Omental fat pad (tissue), 4 donors: ENCODE data around the gene NXPE1. TPM values are rescaled to one million over a fixed set of nuclear protein-coding genes. Genes with fewer than 3 reads are reported as not detected.
"Not testable (repeated sequence)": the region's sequence is repeated elsewhere in the genome, so short reads cannot be mapped to it uniquely, and the experiment has no call there.

Experiments used
- ATAC-seq: fragments of 150-250 bp; one replicate; pipeline ENCODE4 v1.9.1; 2016; ENCODE audit warnings: mild to moderate bottlenecking, moderate library complexity; ENCODE audit not compliant: low FRiP score
- DNase-seq: peaks from one replicate; pipeline ENCODE4 v3.0.0-alpha.2; 2019; ENCODE audit warnings: low spot score
- total RNA-seq, 4 donors: library from RNA; depleted of rRNA; stranded (reverse); fragments of >200 nt; gene quantifications; one replicate each; pipeline ENCODE4 v1.1.0, GENCODE V29; 2016
- TF ChIP-seq, protein P1 (sequence below), 3 donors: fragments of 450-650 bp; IDR thresholded peaks; one replicate each; pipeline ENCODE4 v1.5.1; 2016 to 2017; ENCODE audit warnings: antibody characterized with exemption in 3 of 3, mild to moderate bottlenecking in 3 of 3, moderate library complexity in 2 of 3

NXPE1 gene
- total RNA-seq, 4 donors from 2014 or later: not detected

DNA sequence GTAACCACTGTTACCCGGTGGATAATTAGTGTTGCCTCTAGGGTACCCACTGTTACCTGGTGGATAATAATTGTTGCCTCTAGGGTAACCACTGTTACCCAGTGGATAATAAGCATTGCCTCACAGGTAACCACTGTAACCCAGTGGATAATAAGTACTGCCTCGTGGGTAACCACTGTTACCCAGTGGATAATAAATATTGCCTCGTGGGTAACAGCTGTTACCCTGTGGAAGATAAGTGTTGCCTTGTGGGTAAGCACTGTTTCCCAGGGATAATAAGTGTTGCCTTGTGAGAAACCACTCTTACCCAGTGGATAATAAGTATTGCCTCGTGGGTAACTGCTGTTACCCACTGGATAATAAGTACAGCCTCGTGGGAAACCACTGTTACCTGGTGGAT lies 45.2 kb upstream of the NXPE1 start:
- ATAC-seq: no peak
- TF ChIP-seq, protein P1, sequence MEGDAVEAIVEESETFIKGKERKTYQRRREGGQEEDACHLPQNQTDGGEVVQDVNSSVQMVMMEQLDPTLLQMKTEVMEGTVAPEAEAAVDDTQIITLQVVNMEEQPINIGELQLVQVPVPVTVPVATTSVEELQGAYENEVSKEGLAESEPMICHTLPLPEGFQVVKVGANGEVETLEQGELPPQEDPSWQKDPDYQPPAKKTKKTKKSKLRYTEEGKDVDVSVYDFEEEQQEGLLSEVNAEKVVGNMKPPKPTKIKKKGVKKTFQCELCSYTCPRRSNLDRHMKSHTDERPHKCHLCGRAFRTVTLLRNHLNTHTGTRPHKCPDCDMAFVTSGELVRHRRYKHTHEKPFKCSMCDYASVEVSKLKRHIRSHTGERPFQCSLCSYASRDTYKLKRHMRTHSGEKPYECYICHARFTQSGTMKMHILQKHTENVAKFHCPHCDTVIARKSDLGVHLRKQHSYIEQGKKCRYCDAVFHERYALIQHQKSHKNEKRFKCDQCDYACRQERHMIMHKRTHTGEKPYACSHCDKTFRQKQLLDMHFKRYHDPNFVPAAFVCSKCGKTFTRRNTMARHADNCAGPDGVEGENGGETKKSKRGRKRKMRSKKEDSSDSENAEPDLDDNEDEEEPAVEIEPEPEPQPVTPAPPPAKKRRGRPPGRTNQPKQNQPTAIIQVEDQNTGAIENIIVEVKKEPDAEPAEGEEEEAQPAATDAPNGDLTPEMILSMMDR (IDR thresholded peaks at IDR 0.05): no peak
- DNase-seq: no peak

- ATAC-seq: no peak
- DNase-seq: no peak
- TF ChIP-seq, protein P1 (IDR thresholded peaks at IDR 0.05): no peak
Observed at GRCh38 chr11:114604179-114604813, 44.6 kb upstream of the NXPE1 start.

- not testable (repeated sequence) for ATAC-seq
Observed at GRCh38 chr11:114603151-114603550, 43.5 kb upstream of the NXPE1 start.

DNA sequence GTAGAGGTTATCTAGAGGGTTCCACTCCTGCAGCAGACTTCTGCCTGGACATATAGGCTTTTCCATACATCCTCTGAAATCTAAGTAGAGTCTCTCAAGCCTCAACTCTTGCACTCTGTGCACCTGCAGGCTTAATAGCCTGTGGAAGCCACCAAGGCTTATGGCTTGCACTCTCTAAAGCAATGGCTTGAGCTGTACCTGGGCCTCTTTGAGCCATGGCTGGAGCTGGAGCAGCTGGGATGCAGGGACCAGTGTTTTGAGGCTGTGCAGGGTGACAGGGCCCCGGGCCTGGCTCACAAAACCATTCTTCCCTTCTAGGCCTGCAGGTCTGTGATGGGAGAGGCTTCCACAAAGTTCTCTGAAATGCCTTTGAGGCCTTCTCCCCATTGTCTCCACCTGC lies 38.8 kb upstream of the NXPE1 start:
- TF ChIP-seq, protein P1 (IDR thresholded peaks at IDR 0.05): no peak
- no peak for DNase-seq
- ATAC-seq: no peak

More at GRCh38 chr11:114603151-114603550, 43.5 kb upstream of the NXPE1 start:
- DNase-seq: not testable (repeated sequence)

DNA sequence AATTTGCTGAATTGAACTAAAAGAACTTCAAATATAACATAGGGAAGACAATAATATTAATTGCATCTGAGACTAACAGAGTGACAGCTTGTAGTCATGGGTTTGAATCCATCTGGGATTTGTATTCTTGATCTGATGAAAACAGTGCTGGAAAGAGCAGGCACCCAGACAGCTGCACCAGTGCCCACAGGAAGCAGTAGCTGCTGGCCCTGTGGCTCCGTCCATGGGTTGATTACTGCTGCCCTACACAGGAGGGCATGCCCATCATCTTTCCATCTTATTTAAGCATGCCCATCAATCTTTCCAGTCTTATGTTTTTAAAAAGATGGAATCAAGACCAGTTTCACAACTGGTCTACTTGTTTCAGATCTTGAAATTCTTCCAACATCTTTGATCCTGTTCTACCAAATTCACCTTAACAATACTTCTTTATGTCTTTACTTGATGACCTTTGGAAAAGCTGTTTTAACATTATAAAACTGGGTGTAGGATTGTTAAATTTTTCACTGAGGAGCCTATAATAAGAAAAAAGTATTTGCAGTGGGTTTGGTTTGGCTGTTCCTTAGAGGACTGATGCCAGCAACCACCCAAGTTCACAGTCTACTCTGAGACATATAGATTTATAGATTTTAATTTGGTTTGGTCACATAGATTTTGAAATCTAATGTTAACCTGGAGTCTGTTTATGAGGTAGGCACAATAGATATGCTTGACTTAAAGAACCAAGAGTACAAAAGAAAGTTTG lies 36.7 kb upstream of the NXPE1 start:
- DNase-seq: no peak
- TF ChIP-seq, protein P1 (IDR thresholded peaks at IDR 0.05): no peak
- ATAC-seq: no peak

DNA sequence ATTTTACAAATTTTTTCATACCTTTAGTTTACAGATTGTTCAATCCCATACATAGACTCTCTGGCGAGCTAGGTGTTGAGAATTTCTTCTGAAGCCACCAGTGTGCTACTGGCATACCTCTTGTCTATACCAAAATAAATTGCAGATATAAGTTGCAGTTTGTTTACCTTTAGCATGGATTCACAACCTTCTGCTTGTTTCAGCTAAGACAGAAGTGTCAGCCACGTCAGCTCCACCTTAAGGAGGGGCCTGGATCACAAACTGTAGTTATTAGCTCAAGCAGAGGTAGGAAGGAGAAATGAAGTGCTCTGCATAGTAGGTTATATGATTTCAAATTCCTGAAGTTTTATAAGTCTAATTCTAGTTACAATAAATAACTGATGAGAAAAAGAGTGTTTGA lies 35.9 kb upstream of the NXPE1 start, which contains the start of gene NXPE4:
Gene NXPE4 (minus strand): TSS at position 216 of the 400 bp plus-strand sequence. CDS start 1,027 bp downstream, outside the sequence.
- DNase-seq: no peak
- TF ChIP-seq, protein P1 (IDR thresholded peaks at IDR 0.05): no peak
- ATAC-seq: no peak

- ATAC-seq (no peak), DNase-seq (no peak)
- TF ChIP-seq, protein P1 (IDR thresholded peaks at IDR 0.05): no peak
Observed at GRCh38 chr11:114594703-114595102, 35.0 kb upstream of the NXPE1 start.
